T-helper 9 cell (primary cell): ENCODE results near the gene LTB4R2.

Experiments used
- DNase-seq: peaks from one replicate; pipeline ENCODE4 v3.0.0-alpha.2; 2020
- total RNA-seq, 2 donors: gene quantifications; one replicate each; lab custom pipeline; 2026; lab: John Stamatoyannopoulos, UW

The LTB4R2 gene, protein sequence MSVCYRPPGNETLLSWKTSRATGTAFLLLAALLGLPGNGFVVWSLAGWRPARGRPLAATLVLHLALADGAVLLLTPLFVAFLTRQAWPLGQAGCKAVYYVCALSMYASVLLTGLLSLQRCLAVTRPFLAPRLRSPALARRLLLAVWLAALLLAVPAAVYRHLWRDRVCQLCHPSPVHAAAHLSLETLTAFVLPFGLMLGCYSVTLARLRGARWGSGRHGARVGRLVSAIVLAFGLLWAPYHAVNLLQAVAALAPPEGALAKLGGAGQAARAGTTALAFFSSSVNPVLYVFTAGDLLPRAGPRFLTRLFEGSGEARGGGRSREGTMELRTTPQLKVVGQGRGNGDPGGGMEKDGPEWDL
- 5.6 to 9.4 reads per million in 2 donors for total RNA-seq

DNA sequence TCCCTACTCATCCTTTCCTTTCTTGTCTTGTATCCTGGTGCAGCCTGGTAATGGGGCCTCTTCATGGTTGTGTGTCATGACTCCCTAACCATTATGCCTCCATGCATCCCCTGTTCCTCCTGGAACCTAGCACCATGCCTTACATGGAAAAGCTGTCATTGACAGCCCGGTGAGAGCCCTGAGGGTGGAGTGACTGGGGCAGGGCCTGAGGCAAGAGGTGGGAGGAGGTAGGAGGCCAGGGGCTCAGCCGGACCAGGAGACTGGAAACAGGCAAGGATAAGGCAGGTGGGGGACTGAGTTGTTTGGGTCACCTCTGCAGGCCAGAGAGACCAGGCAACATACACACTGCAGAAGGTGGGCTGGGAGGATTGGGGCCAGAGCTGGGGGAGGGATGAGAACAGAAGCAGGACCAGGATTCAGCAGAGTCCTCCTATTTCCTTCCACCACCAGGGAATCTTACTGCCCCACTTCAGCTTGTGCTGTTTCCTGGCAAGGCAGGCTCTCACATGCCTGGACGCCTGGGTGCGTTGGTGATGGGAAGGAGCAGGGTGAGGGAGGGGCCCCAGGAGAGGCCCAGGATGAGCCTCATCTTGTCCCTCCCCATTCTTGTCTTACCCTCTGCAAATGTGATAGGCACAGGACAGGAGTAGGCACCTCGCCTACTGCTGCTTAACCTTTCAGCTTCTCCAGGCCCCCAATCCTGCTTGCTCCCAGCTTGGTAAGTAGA is at the start of gene LTB4R2:
LTB4R2 (plus strand) TSS at position 603 of the 727 bp plus-strand sequence. CDS start 525 bp downstream, outside the sequence.
- no peak for DNase-seq

DNA sequence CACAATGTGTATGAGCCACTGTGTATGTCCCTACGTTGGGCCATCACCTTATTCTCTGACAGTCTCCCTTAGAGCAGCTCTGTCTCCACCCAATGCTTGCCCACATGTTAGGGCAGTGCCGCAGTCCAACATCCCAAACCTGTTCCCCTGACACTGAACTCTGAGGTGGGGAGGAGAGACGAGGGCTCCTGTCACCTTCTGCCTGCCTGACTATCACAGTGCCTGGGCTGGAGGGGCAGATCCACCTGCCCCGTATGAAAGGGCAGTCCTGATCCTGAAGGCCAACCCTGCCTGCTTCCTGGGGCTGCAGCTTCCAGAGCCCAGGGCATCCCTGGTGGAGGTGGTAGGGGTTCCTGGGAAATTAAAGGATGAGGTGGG is 49.2 kb upstream of the LTB4R2 start:
- no peak for DNase-seq

GRCh38 chr14:24261256-24261968 is 48.5 kb upstream of the LTB4R2 start:
- no peak for DNase-seq

DNA sequence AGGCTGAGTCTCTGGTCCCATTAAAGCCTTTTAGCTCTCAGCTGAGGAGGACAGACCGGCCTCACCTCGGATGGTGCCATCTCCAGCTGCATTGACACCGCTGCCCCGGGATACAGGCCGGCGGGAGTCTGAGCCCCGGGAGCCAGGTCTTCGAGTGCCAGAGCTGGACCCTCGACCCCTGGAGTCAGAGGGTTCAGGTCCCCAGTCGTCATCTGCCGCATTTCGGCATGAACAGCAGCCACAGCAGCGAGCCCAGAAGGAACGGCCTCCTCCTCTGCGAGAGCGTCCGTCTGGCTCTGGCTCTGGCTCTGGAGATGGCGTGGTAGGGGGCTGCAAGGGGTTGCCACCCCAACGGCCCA is 48.0 kb upstream of the LTB4R2 start:
- DNase-seq: no peak

GRCh38 chr14:24262821-24263733 is 46.9 kb upstream of the LTB4R2 start, which contains the start of gene TGM1:
Gene TGM1, minus strand, starts transcription at chr14:24263177. Its CDS starts 825 bp downstream, at chr14:24262352.
- DNase-seq: no peak

GRCh38 chr14:24263848-24264247 is 46.1 kb upstream of the LTB4R2 start:
- no peak for DNase-seq

- no peak for DNase-seq
Observed at GRCh38 chr14:24264298-24264697, 45.6 kb upstream of the LTB4R2 start.

GRCh38 chr14:24266344-24267244 is 43.3 kb upstream of the LTB4R2 start:
- DNase-seq: no peak

DNA sequence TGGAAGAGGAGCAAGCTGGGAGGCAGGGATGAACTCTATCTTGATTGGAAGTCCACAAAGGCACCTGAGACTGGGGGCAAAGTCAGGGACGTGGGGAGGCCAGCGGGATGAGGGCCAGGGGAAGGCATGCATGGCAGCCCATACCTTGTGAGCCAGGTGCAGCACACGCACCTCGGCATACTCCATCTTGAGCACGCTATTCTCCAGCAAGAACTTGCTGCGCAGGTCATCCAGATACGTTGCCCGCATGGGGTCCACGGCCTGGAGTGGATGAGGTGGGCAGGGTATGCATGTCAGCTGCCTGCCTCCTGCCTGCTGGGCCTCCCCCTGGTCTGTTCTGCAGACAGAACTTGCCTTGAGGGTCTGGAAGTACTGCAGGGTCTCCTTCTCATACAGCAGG is 42.4 kb upstream of the LTB4R2 start:
- no peak for DNase-seq

DNA sequence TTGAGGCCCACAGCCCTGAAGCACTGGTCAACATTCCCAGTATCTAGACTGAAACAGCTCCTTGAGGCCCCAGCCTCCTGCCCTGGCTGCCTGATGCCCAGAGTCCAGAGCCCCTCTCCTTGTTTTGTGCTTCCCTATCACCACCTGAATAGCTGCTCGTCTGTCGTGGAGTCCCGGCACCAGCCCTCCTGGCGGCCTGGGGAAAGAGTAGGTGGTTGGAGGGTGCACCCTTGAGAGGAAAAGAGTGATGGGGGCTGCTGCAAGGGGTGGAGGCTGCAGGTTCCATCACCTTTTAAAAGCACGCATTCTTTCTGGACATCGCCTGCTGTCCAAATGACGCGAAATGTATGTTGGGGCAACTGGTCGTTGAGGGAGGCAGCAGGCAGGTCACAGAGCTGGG is 41.7 kb upstream of the LTB4R2 start:
- no peak for DNase-seq

DNA sequence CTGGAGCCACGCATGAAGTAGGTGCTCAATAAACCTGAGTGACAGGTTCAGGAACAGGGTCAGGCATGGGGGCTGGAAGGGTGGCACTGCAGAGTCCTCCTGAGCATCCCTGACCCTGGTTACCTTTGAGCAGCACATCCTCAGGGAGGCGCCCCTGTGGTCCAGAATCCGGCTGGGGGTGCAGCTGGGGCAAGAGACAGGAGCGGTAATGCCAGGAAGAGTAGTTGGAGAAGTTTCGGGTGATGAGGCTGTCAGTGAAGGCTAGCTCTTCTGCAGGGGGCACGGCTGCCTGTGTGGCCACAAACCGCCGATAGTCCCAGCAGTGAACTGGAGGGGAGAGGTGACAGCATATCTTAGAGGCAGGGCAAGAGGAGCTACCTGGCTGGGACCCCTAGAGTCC is 40.6 kb upstream of the LTB4R2 start:
- DNase-seq: no peak

- no peak for DNase-seq
Observed at GRCh38 chr14:24269910-24270536, 39.9 kb upstream of the LTB4R2 start.

GRCh38 chr14:24270537-24271133 is 39.3 kb upstream of the LTB4R2 start:
- no peak for DNase-seq

GRCh38 chr14:24271134-24271833 is 38.7 kb upstream of the LTB4R2 start, which contains the start of gene RABGGTA:
Gene RABGGTA, minus strand, starts transcription at chr14:24271597. Its CDS starts 482 bp downstream, at chr14:24271115.
- peak; percentile 86 for DNase-seq

DNA sequence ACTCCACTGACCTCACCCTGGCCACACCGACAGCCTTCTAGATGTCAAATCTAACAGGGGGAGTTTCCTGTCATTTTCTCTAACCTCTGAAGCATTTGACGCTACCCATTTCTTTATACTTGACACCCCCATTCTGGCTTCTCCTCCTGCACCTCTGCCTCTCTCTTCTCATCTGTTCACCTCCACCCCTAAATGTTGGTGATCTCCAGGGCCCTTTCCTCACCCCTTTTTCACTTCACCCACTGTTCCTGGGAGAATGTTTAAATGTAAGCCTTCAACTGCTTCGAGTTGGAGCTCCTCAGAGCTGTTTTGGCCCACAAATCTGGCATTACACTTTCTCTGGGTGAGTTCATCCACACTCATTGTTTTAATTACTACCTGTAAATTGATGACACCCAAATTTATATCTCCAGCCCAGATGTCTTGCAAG is 38.1 kb upstream of the LTB4R2 start:
- no peak for DNase-seq

- DNase-seq: no peak
Observed at GRCh38 chr14:24272467-24272866, 37.5 kb upstream of the LTB4R2 start.

DNA sequence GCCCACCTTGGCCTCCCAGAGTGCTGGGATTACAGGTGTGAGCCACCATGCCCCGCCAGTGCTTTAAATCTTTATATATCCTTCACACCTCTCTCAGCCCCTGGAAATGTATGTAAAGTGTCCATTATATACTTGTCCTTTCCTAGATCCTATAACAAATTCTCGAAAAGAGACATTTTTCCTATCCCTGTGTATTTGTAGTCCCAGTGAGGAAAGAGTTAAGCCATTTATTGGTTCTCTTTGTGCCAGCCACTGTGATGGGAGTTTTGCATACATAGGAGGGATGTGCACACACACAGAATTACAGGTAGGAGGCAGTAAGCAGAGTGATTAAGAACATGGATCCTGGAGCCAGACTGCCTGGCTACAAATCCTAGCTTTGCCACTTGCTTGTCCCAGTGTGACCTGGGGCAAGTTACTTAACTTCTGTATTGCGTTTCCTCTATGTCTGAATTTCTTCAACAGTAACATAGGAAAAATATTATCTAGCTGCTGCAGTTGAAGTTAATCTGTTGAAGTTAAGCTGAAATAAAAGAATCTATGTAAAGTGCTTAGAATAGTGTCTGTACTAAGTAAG is 36.4 kb upstream of the LTB4R2 start:
- DNase-seq: no peak

GRCh38 chr14:24274101-24274543 is 35.8 kb upstream of the LTB4R2 start:
- DNase-seq: no peak

DNA sequence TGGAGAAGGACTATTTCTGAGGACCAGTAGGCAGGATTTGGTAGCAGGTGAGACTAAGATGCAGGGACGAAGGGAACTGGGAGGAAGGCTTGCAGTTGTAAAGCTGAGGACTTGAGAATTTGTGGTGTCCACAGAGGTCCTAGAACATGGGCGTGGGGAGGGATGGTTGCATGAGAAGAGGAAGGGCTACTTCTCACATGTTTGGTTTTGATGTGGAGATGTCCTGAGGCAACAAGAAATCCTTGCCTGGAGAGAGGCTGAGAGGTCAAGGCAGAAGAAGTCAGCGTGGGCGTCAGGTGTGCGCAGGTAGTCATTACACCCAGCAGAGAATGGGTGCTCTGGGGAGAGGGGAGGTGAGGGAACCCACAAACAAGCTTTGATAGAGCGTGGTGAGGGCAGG is 32.9 kb upstream of the LTB4R2 start:
- no peak for DNase-seq
